IMR-90 (cell line): ENCODE results near the gene SEC22A. TPM values are rescaled to one million over a fixed set of nuclear protein-coding genes. Genes with fewer than 3 reads are reported as not detected.

ENCODE experiments used
- ATAC-seq: fragments of 200-7000 bp; cut with Tn5 transposase; 2 replicates; pipeline ENCODE4 v1.9.1; 2020; ENCODE audit warnings: low read depth, mild to moderate bottlenecking, moderate library complexity
- BruUV-seq: library from RNA; stranded (reverse); fragments of 400-500 nt; replicated peaks from 2 replicates; lab custom pipeline; 2021; lab: Mats Ljungman, UMichigan
- CTCF ChIA-PET: fragments of 300-600 bp; formaldehyde crosslinking; extraction: SDS; loops from one replicate; lab custom pipeline; 2021; ENCODE audit warnings: antibody characterized with exemption; lab: Yijun Ruan, JAX
- POLR2A ChIA-PET: fragments of 300-600 bp; sonication (Branson Sonifier 250); formaldehyde crosslinking; loops from one replicate; lab custom pipeline; 2022; ENCODE audit warnings: antibody characterized with exemption; ENCODE audit not compliant: unreplicated experiment; lab: Charles Lee
- DNase-seq: peaks from one replicate; pipeline ENCODE4 v3.0.0; 2013
- H2AFZ ChIP-seq: replicated peaks from 2 replicates; pipeline ENCODE3; 2013; ENCODE audit warnings: low read length, mild to moderate bottlenecking; ENCODE audit not compliant: poor library complexity
- H2AK5ac ChIP-seq: 2 replicates; pipeline ENCODE4 v1.6.1; 2013; ENCODE audit warnings: low read depth, low read length, inconsistent platforms
- H2AK9ac ChIP-seq: replicated peaks from 2 replicates; pipeline ENCODE3; 2013; ENCODE audit warnings: mild to moderate bottlenecking, low read depth, low read length, moderate library complexity; ENCODE audit not compliant: poor library complexity
- H2BK120ac ChIP-seq: 2 replicates; pipeline ENCODE4 v1.6.1; 2013; ENCODE audit warnings: low read depth, low read length, inconsistent platforms
- H2BK15ac ChIP-seq: 3 replicates; pipeline ENCODE4 v1.6.1; 2013; ENCODE audit warnings: low read depth, low read length, inconsistent platforms
- H2BK20ac ChIP-seq: 2 replicates; pipeline ENCODE4 v1.6.1; 2013; ENCODE audit warnings: low read depth, mild to moderate bottlenecking, inconsistent platforms, low read length, moderate library complexity
- H2BK5ac ChIP-seq: 2 replicates; pipeline ENCODE4 v1.6.1; 2013; ENCODE audit warnings: mild to moderate bottlenecking, low read depth, low read length, inconsistent platforms; ENCODE audit not compliant: poor library complexity, severe bottlenecking
- H3K14ac ChIP-seq: replicated peaks from 2 replicates; pipeline ENCODE4 v1.6.1; 2013; ENCODE audit warnings: low read depth, low read length, inconsistent platforms
- H3K18ac ChIP-seq: 2 replicates; pipeline ENCODE4 v1.6.1; 2013; ENCODE audit warnings: low read depth, low read length, control low read depth
- H3K23ac ChIP-seq: 2 replicates; pipeline ENCODE4 v1.6.1; 2013; ENCODE audit warnings: low read depth, low read length, inconsistent platforms
- H3K27ac ChIP-seq: 2 replicates; pipeline ENCODE4 v1.5.1; 2013; ENCODE audit warnings: mild to moderate bottlenecking, control low read depth, low read length; ENCODE audit not compliant: insufficient read depth
- H3K27me3 ChIP-seq: 2 replicates; pipeline ENCODE4 v1.6.1; 2013; ENCODE audit warnings: low read length; ENCODE audit not compliant: control insufficient read depth, insufficient read depth
- H3K36me3 ChIP-seq: 2 replicates; pipeline ENCODE4 v1.6.1; 2013; ENCODE audit warnings: low read length, mixed read lengths; ENCODE audit not compliant: control insufficient read depth, insufficient read depth
- H3K4ac ChIP-seq: 2 replicates; pipeline ENCODE4 v1.6.1; 2013; ENCODE audit warnings: low read depth, low read length, inconsistent platforms
- H3K4me1 ChIP-seq: 2 replicates; pipeline ENCODE4 v1.6.1; 2013; ENCODE audit warnings: low read length, mixed read lengths; ENCODE audit not compliant: control insufficient read depth, insufficient read depth
- H3K4me2 ChIP-seq: 2 replicates; pipeline ENCODE4 v1.6.1; 2013; ENCODE audit warnings: low read depth, mild to moderate bottlenecking, control low read depth, low read length, moderate library complexity
- H3K4me3 ChIP-seq: 2 replicates; pipeline ENCODE4 v1.5.1; 2013; ENCODE audit warnings: low read depth, mild to moderate bottlenecking, control low read depth, low read length, moderate library complexity; ENCODE audit not compliant: insufficient read depth
- H3K56ac ChIP-seq: 2 replicates; pipeline ENCODE4 v1.6.1; 2013; ENCODE audit warnings: low read length, inconsistent platforms; ENCODE audit not compliant: insufficient read depth; ENCODE audit errors: extremely low read depth
- H3K79me1 ChIP-seq, 2 experiments: 2 replicates each; pipeline ENCODE4 v1.6.1; 2013; ENCODE audit warnings: low read length in 2 of 2, inconsistent platforms in 1 of 2, low read depth in 1 of 2
- H3K9ac ChIP-seq: 2 replicates; pipeline ENCODE4 v1.6.1; 2013; ENCODE audit warnings: low read depth, low read length, control low read depth
- H3K9me1 ChIP-seq: 2 replicates; pipeline ENCODE4 v1.6.1; 2013; ENCODE audit warnings: low read length, inconsistent platforms; ENCODE audit not compliant: insufficient read depth
- H3K9me3 ChIP-seq: 2 replicates; pipeline ENCODE4 v1.6.1; 2013; ENCODE audit warnings: low read length; ENCODE audit not compliant: control insufficient read depth, insufficient read depth
- H4K20me1 ChIP-seq: 2 replicates; pipeline ENCODE4 v1.6.1; 2013; ENCODE audit warnings: low read length, inconsistent platforms; ENCODE audit not compliant: insufficient read depth
- H4K5ac ChIP-seq: 2 replicates; pipeline ENCODE4 v1.6.1; 2013; ENCODE audit warnings: mild to moderate bottlenecking, low read depth, low read length, control low read depth
- H4K8ac ChIP-seq, 2 experiments: 2 replicates each; pipeline ENCODE4 v1.6.1; 2013; ENCODE audit warnings: low read depth in 2 of 2, low read length in 2 of 2, control low read depth in 1 of 2, inconsistent platforms in 1 of 2
- H4K91ac ChIP-seq: 2 replicates; pipeline ENCODE4 v1.6.1; 2013; ENCODE audit warnings: low read depth, low read length, inconsistent platforms; ENCODE audit not compliant: insufficient read depth
- BHLHE40 ChIP-seq: fragments of 150-350 bp; IDR thresholded peaks from 2 replicates; pipeline ENCODE4 v1.6.1; 2016; ENCODE audit warnings: mild to moderate bottlenecking, low read depth, low read length
- CEBPB ChIP-seq: IDR thresholded peaks from 2 replicates; pipeline ENCODE4 v1.6.1; 2012; ENCODE audit warnings: low read depth, low read length, improper control_type of control experiment
- CHD1 ChIP-seq: IDR thresholded peaks from 2 replicates; pipeline ENCODE4 v1.6.1; 2012; ENCODE audit warnings: low read depth, low read length, improper control_type of control experiment
- ELK1 ChIP-seq: fragments of 150-350 bp; IDR thresholded peaks from 2 replicates; pipeline ENCODE4 v1.6.1; 2016; ENCODE audit warnings: low read depth, mild to moderate bottlenecking, low read length, moderate library complexity, borderline replicate concordance
- FOS ChIP-seq: fragments of 150-350 bp; IDR thresholded peaks from 2 replicates; pipeline ENCODE4 v1.6.1; 2016; ENCODE audit warnings: low read depth, low read length
- MAFK ChIP-seq: IDR thresholded peaks from 2 replicates; pipeline ENCODE4 v1.6.1; 2012; ENCODE audit warnings: low read depth, low read length, improper control_type of control experiment
- MAZ ChIP-seq: IDR thresholded peaks from 2 replicates; pipeline ENCODE4 v1.6.1; 2012; ENCODE audit warnings: low read depth, mild to moderate bottlenecking, low read length, improper control_type of control experiment, moderate library complexity, borderline replicate concordance
- MXI1 ChIP-seq: IDR thresholded peaks from 2 replicates; pipeline ENCODE4 v1.6.1; 2012; ENCODE audit warnings: low read depth, mild to moderate bottlenecking, low read length, moderate library complexity, borderline replicate concordance
- POLR2A ChIP-seq: IDR thresholded peaks from 2 replicates; pipeline ENCODE4 v1.6.1; 2012; ENCODE audit warnings: mild to moderate bottlenecking, low read depth, low read length
- RAD21 ChIP-seq: IDR thresholded peaks from 2 replicates; pipeline ENCODE4 v1.6.1; 2012; ENCODE audit warnings: low read length, improper control_type of control experiment
- RCOR1 ChIP-seq: IDR thresholded peaks from 2 replicates; pipeline ENCODE4 v1.6.1; 2012; ENCODE audit warnings: mild to moderate bottlenecking, low read length, improper control_type of control experiment; ENCODE audit not compliant: insufficient replicate concordance
- RFX5 ChIP-seq: IDR thresholded peaks from 2 replicates; pipeline ENCODE4 v1.8.0; 2012; ENCODE audit warnings: low read depth, mild to moderate bottlenecking, low read length, moderate library complexity
- SMC3 ChIP-seq: fragments of 150-350 bp; IDR thresholded peaks from 2 replicates; pipeline ENCODE4 v1.6.1; 2016; ENCODE audit warnings: low read depth, mild to moderate bottlenecking, antibody characterized with exemption, low read length, moderate library complexity
- USF2 ChIP-seq: fragments of 150-350 bp; IDR thresholded peaks from 2 replicates; pipeline ENCODE4 v1.6.1; 2017; ENCODE audit warnings: mild to moderate bottlenecking, antibody characterized with exemption, low read length, low read depth
- WGBS, 2 experiments: methylation state at CpG; one replicate each; pipeline versions ENCODE4 v1.1.5 to v1.1.7; 2013; ENCODE audit warnings: missing lambda C conversion rate in 2 of 2; ENCODE audit not compliant: insufficient read length in 1 of 2; ENCODE audit errors: extremely low coverage in 2 of 2; 5-methylcytosine and 5-hydroxymethylcytosine counted together
- dilution Hi-C: fragments of 300-500 bp; cut with HindIII; formaldehyde crosslinking; loops from one replicate; pipeline ENCODE4 v1.14.3; 2018; ENCODE audit warnings: low sequenced_read_pairs; ENCODE audit not compliant: unreplicated experiment
- in situ Hi-C: fragments of 300-500 bp; cut with MboI; formaldehyde crosslinking; loops from 3 replicates; pipeline ENCODE4 v1.14.3; 2019; ENCODE audit warnings: low sequenced_read_pairs, inconsistent platforms, mixed read lengths
- intact Hi-C: fragments of 100-400 bp; cut with micrococcal nuclease; formaldehyde crosslinking; loops from 2 replicates; pipeline ENCODE4 v1.10.0; 2022
- polyA plus RNA-seq, 3 experiments: library from polyadenylated mRNA; depleted of rRNA; stranded (reverse); fragments of >200 nt; gene quantifications; 2 replicates each; pipeline ENCODE4 v1.2.3, GENCODE V29; 2012; ENCODE audit warnings: low replicate concordance in 1 of 3
- total RNA-seq: library from RNA; depleted of rRNA; stranded (reverse); fragments of >200 nt; gene quantifications from 2 replicates; pipeline ENCODE4 v1.2.3, GENCODE V29; 2012
- TF ChIP-seq, protein P1 (sequence below): conservative IDR thresholded peaks from 2 replicates; pipeline ENCODE4 v1.5.1; 2012; ENCODE audit warnings: mild to moderate bottlenecking, low read depth, low read length, improper control_type of control experiment

Gene SEC22A
- total and polyA plus RNA-seq, 2 of the 4 experiments (the other 2 are of a cell fraction), result 17.5 to 36.0 TPM

- H2AK5ac ChIP-seq, result no peak overlapping the region
- H3K9ac ChIP-seq, result no peak overlapping the region
- H2BK5ac ChIP-seq, result no peak overlapping the region
- no peak overlapping the region for H4K5ac ChIP-seq
- H4K91ac ChIP-seq, result no peak overlapping the region
- DNase-seq (peak; percentile 69), ATAC-seq (peak; percentile 96)
- no TSS peak for BruUV-seq
- no peaks in the 10 kb centered on the region for H3K79me1 ChIP-seq
- no peak overlapping the region for H3K56ac ChIP-seq
- no peaks in the 10 kb centered on the region for H3K9me3 ChIP-seq
- no peak overlapping the region for H3K4me2 ChIP-seq
- H4K20me1 ChIP-seq, result no peaks in the 10 kb centered on the region; the same call in 1 of the 2 replicates
- H3K23ac ChIP-seq, result no peak overlapping the region
- no peak overlapping the region for H2BK15ac ChIP-seq
- H3K18ac ChIP-seq, result no peak overlapping the region
- no peak overlapping the region for H2AFZ ChIP-seq
- dilution Hi-C loops, result no loop called here
- no peaks in the 10 kb centered on the region for H3K27me3 ChIP-seq
- ChIA-PET CTCF (interaction anchor here (0.6 to 1.5 kb wide), 4 partner anchors 8 to 1712 kb away, joined by 3 to 5 read pairs (median 4); no protein-coding TSS in a partner anchor), POLR2A (no interaction called here)
- TF ChIP-seq RCOR1, result no peak
- no peak for TF ChIP-seq POLR2A
- no peak for TF ChIP-seq MXI1
- TF ChIP-seq CEBPB, result no peak
- peak; percentile 23; the same call in 1 of the 2 replicates for TF ChIP-seq MAFK
- TF ChIP-seq USF2, result no peak
- no peak for TF ChIP-seq CHD1
- TF ChIP-seq FOS, result no peak
- TF ChIP-seq BHLHE40, result no peak
- no peak for TF ChIP-seq RFX5
- no peak for TF ChIP-seq ELK1
- peak; percentile 58 for TF ChIP-seq SMC3
- TF ChIP-seq, protein P1, sequence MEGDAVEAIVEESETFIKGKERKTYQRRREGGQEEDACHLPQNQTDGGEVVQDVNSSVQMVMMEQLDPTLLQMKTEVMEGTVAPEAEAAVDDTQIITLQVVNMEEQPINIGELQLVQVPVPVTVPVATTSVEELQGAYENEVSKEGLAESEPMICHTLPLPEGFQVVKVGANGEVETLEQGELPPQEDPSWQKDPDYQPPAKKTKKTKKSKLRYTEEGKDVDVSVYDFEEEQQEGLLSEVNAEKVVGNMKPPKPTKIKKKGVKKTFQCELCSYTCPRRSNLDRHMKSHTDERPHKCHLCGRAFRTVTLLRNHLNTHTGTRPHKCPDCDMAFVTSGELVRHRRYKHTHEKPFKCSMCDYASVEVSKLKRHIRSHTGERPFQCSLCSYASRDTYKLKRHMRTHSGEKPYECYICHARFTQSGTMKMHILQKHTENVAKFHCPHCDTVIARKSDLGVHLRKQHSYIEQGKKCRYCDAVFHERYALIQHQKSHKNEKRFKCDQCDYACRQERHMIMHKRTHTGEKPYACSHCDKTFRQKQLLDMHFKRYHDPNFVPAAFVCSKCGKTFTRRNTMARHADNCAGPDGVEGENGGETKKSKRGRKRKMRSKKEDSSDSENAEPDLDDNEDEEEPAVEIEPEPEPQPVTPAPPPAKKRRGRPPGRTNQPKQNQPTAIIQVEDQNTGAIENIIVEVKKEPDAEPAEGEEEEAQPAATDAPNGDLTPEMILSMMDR, result peak; percentile 76
- peak; percentile 70 for TF ChIP-seq RAD21
- TF ChIP-seq MAZ, result no peak
- H3K9me1 ChIP-seq, result no peaks in the 10 kb centered on the region
- no peak overlapping the region for H2BK20ac ChIP-seq
- in situ Hi-C loops, result no loop called here
- H3K4ac ChIP-seq, result no peak overlapping the region
- H3K27ac ChIP-seq, result no peak overlapping the region
- intact Hi-C loops, result loop anchor here (1.0 to 5.0 kb wide), 2 partner anchors 232 to 316 kb away; partner anchors contain the start of gene SEMA5B
- no peaks in the 10 kb centered on the region for H3K4me1 ChIP-seq
- H2AK9ac ChIP-seq, result no peak overlapping the region
- no peak overlapping the region for H3K4me3 ChIP-seq
- no CpG with 5 or more reads among the region's 3 CpGs for WGBS, 2 experiments
- H4K8ac ChIP-seq, result no peak overlapping the region
- no peak overlapping the region for H3K14ac ChIP-seq
- H2BK120ac ChIP-seq, result no peak overlapping the region
- H3K36me3 ChIP-seq, result peaks cover 3% of the 10 kb centered on the region; the same call in 1 of the 2 replicates
Observed at GRCh38 chr3:123258811-123259420, 57.2 kb downstream of the SEC22A start.
